ENCODE measurements around the gene GSG1L.

GSG1L gene

GRCh38 chr16:28091656-28092055 is 28.1 kb upstream of the GSG1L start:
- H3K4me3 ChIP-seq (ENCODE audit: low read length): no peak overlapping the region
- no peak for TF ChIP-seq CTCF (conservative IDR thresholded peaks at IDR 0.05; ENCODE audit: low read length)
- no peak for DNase-seq (ENCODE audit: low read depth)

- 0 out of 2 replicates have a peak, but pooled peaks have one; percentile 1 for TF ChIP-seq CTCF (conservative IDR thresholded peaks at IDR 0.05; ENCODE audit: low read length)
- DNase-seq (ENCODE audit: low read depth): peak; percentile 38
- H3K4me3 ChIP-seq (ENCODE audit: low read length): no peak overlapping the region
These were observed 27.3 kb upstream of the GSG1L start for GRCh38 chr16:28090646-28091377.

- TF ChIP-seq CTCF (conservative IDR thresholded peaks at IDR 0.05; ENCODE audit: low read length): no peak
- DNase-seq (ENCODE audit: low read depth): no peak
- no peak overlapping the region for H3K4me3 ChIP-seq (ENCODE audit: low read length)
These were observed 26.5 kb upstream of the GSG1L start for GRCh38 chr16:28089992-28090365.

GRCh38 chr16:28089205-28089991 is 25.9 kb upstream of the GSG1L start:
- no peak overlapping the region for H3K4me3 ChIP-seq (ENCODE audit: low read length)
- DNase-seq (ENCODE audit: low read depth): no peak
- no peak for TF ChIP-seq CTCF (conservative IDR thresholded peaks at IDR 0.05; ENCODE audit: low read length)

- DNase-seq (ENCODE audit: low read depth): no peak
- no peak overlapping the region for H3K4me3 ChIP-seq (ENCODE audit: low read length)
- TF ChIP-seq CTCF (conservative IDR thresholded peaks at IDR 0.05; ENCODE audit: low read length): no peak
These were observed 24.3 kb upstream of the GSG1L start for GRCh38 chr16:28087675-28088300.

DNA sequence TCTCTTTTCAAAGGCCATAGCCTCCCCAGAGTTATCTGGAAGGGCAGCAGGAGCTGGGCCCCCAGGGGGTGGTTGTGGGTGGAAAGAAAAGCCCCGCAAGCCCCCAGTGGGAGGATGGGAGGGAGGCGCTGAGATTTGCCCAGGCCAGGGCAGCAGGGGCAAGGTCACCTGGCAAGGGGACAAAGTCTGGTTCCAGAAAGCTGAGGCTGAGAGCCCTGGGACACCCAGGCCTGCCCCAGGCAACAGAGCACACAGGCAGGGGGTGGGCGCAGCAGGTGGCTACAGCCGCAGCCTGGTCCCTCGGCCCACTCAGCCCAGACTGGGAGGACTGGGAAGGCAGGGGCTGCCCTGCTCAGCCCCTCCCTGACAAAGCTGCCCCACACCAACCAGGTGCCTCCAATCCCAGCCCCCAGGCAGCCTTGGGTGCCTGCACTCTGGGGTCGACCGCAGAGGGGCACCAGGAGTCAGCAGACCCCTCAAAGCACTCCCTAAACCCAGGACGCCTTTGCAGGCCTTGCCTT is 23.7 kb upstream of the GSG1L start:
- no peak for DNase-seq (ENCODE audit: low read depth)
- no peak overlapping the region for H3K4me3 ChIP-seq (ENCODE audit: low read length)
- no peak for TF ChIP-seq CTCF (conservative IDR thresholded peaks at IDR 0.05; ENCODE audit: low read length)

All from AG10803 (cell line).